Stimulated activated CD4-positive, alpha-beta T cell treated with anti-CD3 and anti-CD28 coated beads, TNF-alpha, amount 100 ng/mL, for 48 hours (primary cell): Measurements from ENCODE around the gene SKP1.
"Not testable (repeated sequence)": the region's sequence is repeated elsewhere in the genome, so short reads cannot be mapped to it uniquely, and the experiment has no call there.

Experiments
- DNase-seq, 3 donors: peaks; one replicate each; pipeline ENCODE4 v3.0.0-alpha.2; 2020; ENCODE audit warnings: low read depth in 3 of 3

Gene SKP1

GRCh38 chr5:134177369-134178095 is 782 bp upstream of the SKP1 start:
- no peak for DNase-seq

- peak in 1 of 3 donors; percentile 36 for DNase-seq
Observed at GRCh38 chr5:134175921-134176510, 734 bp downstream of the SKP1 start.

DNA sequence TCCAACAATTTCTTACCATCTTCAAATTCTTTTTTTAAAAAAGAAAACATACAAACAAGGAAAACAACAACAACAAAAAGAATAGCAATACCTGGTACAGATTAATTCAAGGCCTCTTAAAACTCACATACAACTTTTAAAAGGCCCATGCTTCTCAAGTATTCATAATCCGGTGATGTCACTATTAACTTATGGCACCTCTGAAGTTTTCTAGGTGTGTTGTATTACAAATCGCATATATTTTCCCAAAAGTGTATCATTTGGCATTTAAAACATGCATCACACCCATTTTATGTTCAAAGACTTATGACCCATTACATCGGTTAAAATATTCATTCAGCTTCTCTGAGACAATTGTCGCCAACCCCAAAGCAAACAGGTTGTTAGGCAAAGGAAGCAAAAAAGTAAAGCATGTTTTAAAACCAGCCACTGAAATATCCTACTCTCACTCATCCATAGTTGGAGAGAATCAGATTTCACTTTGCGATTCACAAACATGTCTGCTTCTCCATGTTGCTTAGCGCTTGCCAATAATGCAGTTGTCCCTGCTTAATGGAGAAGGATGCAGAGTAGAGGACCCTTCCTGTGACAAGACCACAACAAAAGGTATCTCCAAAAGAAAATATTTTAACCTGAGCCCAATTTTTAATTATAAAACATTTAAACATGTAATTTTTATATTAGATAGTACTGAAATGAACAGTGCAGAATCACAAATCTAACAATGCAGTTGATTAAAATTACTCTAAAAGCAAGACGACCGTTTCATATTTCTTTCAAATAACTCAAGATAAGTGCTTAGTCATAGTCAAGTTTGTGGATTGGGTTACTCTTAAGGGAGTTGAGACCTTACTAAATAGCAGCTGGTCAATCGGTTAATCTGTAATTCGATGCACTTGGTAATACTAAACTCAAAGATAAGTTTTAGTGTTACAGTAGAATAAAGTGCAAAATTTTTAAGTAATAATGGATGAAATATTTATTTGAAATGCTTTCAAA is 1.6 kb downstream of the SKP1 start:
- DNase-seq = no peak

DNA sequence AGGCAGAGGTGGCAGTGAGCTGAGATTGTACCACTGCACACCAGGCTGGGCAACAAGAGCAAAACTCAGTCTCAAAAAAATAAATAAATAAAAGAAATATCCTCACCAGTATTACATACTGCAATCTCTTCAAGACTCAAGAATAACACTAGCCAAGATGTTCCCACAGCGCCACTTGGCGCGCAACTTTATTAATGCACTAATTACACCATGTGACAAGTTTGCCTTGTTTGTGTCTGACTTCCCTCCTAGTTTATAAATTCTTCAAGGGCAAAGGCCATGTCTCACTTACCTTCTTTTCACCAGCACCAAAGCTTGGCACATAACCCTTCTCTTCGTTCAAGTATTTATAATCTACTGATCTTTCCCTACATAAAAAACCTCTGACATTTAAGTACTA is 4.8 kb downstream of the SKP1 start:
- DNase-seq = no peak

DNA sequence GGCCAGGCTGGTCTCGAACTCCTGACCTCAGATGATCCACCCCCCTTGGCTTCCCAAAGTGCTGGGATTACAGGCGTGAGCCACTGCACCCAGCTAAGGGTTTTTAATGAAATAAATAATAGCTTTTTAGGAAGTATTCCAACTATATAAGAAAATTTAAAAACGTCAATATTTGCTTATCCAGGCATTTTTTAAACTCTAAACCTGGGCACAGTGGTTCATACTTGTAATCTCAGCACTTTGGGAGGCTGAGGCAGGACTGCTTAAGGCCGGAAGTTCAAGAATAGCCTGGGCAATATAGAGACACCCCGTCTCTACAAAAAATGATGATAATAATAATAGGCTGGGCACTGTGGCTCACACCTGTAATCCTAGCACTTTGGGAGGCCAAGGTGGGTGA is 14.2 kb downstream of the SKP1 start:
- DNase-seq = no peak

DNA sequence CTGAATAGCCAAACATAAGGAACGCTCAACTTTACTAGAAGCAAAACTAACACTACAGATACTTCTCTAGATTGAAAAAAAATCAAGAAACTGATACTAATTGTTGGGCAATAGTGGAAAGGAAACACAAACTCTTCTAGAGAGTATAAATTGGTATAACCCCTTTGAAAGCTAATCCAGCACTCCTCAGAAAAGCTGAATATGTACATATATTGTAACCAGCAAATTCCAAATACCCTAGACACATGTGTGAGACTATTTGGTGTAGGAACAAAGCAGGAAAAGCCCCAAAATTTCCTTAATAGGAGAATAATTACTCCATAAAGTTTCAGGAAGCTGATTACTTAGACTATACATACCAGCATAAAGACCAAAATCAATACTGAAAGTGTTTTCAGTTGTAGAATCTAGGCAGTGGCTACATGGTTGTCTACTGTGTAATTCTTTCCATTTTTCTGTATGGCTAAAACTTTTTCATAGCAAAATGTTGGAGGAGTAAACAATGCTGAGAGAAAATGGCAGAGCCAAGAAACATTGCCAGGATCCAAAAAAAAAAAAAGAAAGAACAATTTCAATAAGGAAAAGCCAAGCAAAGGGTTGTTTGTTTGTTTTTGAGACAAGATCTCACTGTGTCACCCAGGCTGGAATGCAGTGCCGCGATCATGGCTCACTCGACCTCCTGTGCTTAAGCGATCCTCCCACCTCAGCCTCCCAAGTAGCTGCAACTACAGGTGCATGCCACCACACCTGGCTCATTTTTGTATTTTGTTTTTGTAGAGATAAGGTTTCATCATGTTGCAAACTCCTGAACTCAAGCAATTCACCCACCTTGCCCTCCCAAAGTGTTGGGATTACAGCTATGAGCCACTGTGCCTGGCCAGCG is 15.0 kb downstream of the SKP1 start:
- DNase-seq = no peak

DNA sequence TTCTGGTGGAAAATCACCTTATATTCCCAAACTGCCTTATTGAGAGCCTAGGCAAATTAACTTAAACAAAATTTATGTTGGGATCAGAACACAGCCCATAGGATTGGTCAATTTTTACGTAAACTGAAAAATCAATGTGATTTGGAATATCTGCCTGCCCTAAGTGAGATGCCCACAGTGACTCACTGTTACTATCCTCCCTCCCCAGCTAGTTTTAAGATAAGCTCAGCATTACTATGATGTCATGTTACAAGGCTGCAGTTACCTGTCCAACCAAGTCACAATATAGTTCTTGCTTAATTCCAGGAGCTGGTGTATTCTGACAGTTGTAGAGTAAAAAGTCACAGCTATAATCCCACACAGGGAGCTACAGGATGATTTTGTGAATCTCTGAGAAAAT is 23.1 kb downstream of the SKP1 start:
- DNase-seq = no peak

DNA sequence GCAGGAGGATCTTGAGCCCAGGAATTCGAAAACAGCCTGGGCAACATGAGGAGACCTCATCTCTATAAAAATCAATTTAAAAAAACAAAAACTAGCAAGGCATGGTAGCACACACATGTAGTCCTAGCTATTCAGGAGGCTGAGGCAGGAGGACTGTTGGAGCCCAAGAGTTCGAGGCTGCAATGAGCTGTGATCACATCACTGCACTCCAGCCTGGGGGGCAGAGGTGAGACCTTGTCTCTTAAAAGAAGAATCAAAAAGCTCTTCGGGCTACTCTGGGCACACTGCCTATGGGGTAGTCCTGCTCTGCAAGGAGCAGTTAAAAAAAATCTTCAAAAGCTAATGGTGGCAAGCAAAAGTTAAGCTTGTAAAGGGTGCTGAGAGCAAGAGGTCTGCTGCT is 23.5 kb downstream of the SKP1 start:
- no peak for DNase-seq

- not testable (repeated sequence) for DNase-seq
Observed at GRCh38 chr5:134152173-134152832, 24.4 kb downstream of the SKP1 start.

GRCh38 chr5:134151723-134152122 is 25.0 kb downstream of the SKP1 start:
- no peak for DNase-seq

DNA sequence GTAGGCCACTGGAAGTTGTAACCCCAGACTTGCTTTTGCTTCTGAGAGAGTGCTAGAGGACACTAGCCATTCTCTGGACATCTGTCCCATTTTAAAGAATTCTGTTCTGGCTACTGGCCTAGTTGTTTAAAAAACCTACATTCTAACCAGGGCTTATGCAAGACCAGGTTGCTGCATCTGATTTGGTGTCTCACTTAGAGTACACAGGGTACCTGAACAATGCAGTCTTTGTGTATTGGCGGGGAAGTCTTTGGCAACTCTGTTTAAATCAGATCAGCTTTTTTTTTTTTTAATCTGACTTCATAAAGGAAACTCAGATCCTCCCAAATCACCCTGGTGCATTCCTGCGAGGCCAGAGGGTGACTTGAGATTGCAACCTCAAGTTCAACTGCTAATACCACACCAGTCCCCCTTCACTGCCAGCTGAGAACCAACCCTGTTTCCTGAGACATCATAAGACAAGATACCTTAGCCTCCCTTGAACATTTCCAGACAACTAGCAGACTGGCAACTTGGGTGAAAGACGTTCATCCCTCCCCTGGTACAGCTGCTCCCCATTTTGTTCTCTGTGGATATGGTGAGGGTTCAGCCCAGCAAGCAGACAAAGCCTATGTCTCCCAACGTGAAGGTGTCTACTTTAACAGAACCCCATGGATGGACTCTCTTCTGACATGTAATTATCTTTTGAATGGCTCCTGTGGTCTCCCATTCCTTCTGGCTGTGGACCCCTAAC is 27.0 kb downstream of the SKP1 start:
- DNase-seq = no peak

DNA sequence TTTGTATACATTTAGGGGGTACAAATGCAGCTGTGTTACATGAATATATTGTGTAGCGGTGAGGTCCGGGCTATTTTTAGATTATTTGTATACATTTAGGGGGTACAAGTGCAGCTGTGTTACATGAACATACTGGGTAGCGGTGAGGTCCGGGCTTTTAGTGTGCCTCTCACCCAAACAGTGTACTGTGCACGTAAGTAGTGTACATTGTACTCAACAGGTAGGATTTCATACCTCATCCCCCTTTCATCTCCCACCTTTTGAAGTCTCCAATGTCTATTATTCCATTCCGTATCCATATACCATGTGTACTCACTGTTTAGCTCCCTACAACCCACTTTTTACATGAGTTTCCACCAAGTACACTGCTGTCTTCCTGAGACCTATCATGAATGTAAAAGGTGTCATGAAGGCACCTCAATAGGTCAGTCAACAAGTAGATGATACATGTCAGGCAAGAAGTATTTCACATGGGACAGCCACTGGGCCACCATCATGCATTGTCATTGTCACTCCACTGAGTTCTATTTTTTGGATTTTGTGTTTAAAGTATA is 27.7 kb downstream of the SKP1 start:
- no peak for DNase-seq

DNA sequence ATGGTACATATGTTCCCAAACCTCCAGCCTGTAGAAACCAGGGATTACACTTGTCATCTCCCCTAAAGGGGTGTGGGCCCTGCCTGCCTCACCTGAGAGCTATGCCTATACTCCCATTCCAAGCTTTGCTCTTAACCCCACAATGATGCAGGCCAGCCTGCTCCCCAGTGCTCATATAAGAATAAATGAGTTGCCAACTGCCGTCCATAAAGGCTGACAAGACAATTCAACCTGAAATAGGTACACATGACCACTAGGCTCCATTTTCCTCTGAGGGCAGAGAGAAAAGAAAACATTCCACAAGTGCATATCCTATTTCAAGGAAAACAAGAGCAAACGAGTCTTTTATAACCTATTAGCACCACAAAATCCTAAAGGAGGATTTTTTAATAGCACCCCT is 28.4 kb downstream of the SKP1 start:
- no peak for DNase-seq

DNA sequence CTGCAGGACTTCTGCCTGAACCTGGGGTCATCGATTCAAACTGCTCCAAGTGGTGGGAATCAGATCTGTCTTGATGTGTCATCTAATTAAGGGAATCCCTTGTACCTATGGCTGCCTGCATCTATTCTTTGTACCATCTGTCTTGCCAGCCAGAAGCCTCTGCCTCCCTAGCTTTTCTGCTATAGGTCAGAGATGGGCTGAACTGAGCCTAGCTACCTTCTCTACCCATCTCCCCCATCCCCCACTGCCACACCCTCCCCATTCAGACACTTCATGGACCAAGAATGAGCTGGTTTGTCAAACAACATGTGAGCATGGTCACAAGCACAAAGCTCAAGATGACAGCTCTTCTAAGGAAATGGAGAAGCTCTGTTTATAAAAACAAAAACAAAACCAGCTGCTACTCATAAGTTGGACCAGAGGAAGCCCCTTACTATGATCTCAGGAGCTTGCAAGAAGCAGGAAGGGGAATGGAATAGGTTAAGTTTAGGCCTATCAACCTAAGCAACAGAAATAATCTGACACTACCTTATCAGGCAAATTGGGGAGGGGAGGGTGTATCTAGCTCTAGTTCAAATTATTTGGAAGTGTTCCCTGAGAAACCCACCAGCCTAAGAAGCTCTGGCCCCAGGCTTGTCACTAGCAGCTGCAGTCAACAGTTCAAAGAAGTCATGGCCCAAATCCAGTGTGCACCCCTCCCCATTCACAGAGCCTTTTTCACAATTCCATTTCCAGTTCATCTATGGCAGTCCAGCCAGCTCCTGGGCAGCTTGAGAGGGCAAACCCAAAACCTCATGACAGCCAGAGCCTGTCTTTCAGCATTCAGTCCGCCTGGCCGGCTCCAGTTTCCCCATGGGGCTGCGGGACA is 29.9 kb downstream of the SKP1 start:
- DNase-seq = no peak

DNA sequence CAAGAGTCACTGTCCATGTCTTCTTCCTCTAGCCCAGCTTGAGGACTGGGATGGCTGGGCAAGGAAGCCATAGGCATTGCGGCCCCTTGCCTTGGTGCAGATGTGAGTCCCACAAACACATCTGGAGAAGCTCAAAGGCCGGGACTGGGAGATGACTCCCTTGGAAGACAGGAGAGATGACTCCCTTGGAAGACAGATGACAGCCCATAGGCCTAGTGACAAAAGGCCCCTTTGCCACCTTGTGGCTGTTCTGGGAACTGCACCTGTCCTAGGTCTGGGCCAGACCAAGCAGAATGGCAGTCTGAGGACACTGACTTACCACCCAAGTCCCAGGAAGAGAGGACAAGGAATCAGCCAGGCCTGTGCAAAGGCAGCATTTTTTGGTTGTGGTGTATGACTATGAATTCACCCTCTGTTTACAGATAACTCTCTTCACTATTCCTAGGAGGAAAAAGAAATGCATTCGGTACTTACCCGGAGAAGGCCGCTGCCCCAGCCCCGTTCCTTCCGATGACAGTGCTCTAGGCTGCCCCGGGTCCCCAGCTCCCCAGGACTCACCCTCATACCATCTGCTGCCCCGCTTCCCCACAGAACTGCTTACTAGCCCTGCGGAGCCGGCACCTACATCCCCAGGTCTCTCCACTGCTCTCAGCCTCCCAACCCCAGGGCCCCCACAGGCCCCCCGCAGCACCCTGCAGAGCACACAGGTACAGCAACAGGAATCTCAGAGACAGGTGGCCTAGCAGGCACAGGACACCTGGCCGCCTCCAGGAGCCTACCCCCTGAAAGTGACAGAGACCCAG is 30.8 kb downstream of the SKP1 start:
- peak; percentile 58 to 78 (median 71) for DNase-seq

DNA sequence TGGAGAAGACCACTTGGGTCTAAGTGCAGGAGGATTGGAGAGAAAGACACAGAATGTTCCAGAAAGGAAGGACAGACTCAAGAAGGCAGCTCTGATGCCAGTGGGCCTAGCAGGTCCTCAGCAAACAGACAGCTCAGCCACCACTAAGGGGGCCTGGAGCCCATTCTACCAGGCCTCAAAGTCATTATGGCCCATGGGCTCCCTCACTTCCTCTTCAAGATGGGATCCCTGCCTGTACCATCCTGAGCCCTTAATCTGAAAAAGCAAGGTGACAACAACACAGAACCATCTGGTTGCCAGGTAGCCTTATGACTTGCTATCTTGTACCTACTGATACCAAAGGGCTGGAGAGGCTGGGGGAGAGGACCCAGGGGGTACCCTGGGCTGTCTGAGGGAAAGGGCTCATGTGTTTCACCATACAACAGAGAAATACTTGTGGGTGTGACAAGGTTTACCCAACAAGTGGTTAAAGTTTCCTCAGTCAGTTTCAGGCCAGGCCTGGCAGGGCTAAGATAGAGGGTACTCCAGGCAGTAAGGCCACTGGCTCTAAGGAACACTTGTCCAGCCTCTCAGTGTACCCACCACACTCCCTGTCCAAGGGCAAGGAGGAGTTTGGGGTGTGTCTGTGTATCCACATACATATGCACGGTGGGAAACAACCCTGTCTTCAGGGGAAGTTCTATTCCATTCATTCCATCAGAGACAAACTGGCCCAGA is 31.6 kb downstream of the SKP1 start:
- no peak for DNase-seq
